NCI-H1048 (cell line): ENCODE measurements around the gene POLD1.

Experiments
- DNase-seq: peaks from one replicate; lab custom pipeline; 2025; lab: John Stamatoyannopoulos, UW

The POLD1 gene

DNA sequence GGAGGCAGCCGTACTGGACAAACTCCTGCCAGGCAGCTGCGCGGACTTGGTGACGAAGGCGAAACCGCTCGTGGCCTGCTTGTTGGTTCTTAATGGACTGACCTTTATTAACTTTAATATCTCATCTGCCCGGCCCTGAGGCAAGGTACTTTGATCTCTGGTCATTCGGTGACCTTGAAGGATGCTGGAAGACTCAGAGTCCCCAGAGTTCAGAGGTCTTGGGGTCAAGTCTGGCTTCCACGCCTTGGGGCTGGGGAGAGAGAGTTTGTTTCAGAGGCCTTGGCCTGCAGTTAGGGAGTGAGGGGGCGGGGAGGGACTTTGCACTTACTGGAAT is 82.5 kb downstream of the POLD1 start:
- DNase-seq: no peak

DNA sequence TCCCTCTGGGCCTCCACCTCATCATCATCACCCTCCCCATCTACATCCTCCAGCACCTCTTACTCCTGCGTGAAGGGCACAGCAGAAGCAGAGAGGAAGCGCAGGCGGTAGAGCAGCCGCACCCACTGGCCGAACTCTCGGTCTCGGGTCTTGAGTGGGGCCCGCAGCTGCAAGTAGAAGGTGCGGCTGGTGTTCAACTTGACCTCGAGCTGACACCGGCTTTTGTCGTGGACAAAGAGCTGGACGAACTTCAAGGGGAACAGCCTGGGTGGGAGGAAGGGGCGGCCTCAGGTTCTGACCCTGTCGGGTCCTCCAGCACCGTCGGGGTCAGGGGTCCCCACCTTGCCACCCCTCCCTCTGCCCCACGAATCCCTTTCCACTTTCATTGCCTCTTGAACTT is 83.4 kb downstream of the POLD1 start:
- no peak for DNase-seq
